Osteoblast (primary cell): Measurements from ENCODE around the gene BMP8A. TPM values are rescaled to one million over a fixed set of nuclear protein-coding genes. Genes with fewer than 3 reads are reported as not detected.

Source experiments
- DNase-seq: peaks from one replicate; pipeline ENCODE4 v3.0.0; 2011; ENCODE audit warnings: low spot score, mixed read lengths; ENCODE audit not compliant: insufficient read length; ENCODE audit errors: missing footprints
- H2AFZ ChIP-seq: 2 replicates; pipeline ENCODE4 v1.6.0; 2011; ENCODE audit warnings: mild to moderate bottlenecking, low read length
- H3K27ac ChIP-seq: 2 replicates; pipeline ENCODE4 v1.5.1; 2011; ENCODE audit warnings: mild to moderate bottlenecking, low read depth, low read length, moderate library complexity
- H3K27me3 ChIP-seq: 2 replicates; pipeline ENCODE4 v1.6.0; 2012; ENCODE audit warnings: mild to moderate bottlenecking, control low read depth, inconsistent platforms, low read length, moderate library complexity; ENCODE audit not compliant: insufficient read depth
- H3K36me3 ChIP-seq: 2 replicates; pipeline ENCODE4 v1.5.1; 2011; ENCODE audit warnings: mild to moderate bottlenecking, low read length, control low read depth, moderate library complexity; ENCODE audit not compliant: insufficient read depth
- H3K4me1 ChIP-seq: 2 replicates; pipeline ENCODE4 v1.5.1; 2011; ENCODE audit warnings: mild to moderate bottlenecking, low read length, control low read depth, moderate library complexity; ENCODE audit not compliant: insufficient read depth
- H3K4me2 ChIP-seq: 2 replicates; pipeline ENCODE4 v1.6.0; 2011; ENCODE audit warnings: mild to moderate bottlenecking, low read length; ENCODE audit not compliant: insufficient read depth
- H3K4me3 ChIP-seq: fragments of 200-600 bp; sonication (generic); 3 replicates; pipeline ENCODE4 v1.5.1; 2012; ENCODE audit warnings: mild to moderate bottlenecking, low read length, inconsistent platforms; ENCODE audit not compliant: insufficient read depth
- H3K79me2 ChIP-seq: 2 replicates; pipeline ENCODE4 v1.6.0; 2012; ENCODE audit warnings: mild to moderate bottlenecking, low read length, control low read depth, inconsistent platforms; ENCODE audit not compliant: insufficient read depth
- H3K9me3 ChIP-seq: 2 replicates; pipeline ENCODE4 v1.5.1; 2011; ENCODE audit warnings: low read depth, low read length, control low read depth
- H4K20me1 ChIP-seq: 2 replicates; pipeline ENCODE4 v1.6.0; 2012; ENCODE audit warnings: mild to moderate bottlenecking, low read length, control low read depth; ENCODE audit not compliant: insufficient read depth
- CTCF ChIP-seq: IDR thresholded peaks from 2 replicates; pipeline ENCODE4 v1.5.1; 2011; ENCODE audit warnings: mild to moderate bottlenecking, low read depth, low read length, moderate library complexity; ENCODE audit errors: extremely low read depth
- total RNA-seq: library from RNA; depleted of rRNA; stranded (reverse); fragments of >200 nt; gene quantifications from 2 replicates; pipeline ENCODE4 v1.2.3, GENCODE V29; 2012

Gene BMP8A
- total RNA-seq, 1 donor: 0.72 TPM

GRCh38 chr1:39478126-39478915 lies 13.1 kb upstream of the BMP8A start:
- H3K36me3 ChIP-seq: peaks cover 50% of the 10 kb centered on the region
- H2AFZ ChIP-seq: no peak overlapping the region
- no peak for TF ChIP-seq CTCF
- H3K27ac ChIP-seq: no peak overlapping the region
- H4K20me1 ChIP-seq: no peaks in the 10 kb centered on the region
- no peak for DNase-seq
- no peaks in the 10 kb centered on the region for H3K9me3 ChIP-seq
- no peaks in the 10 kb centered on the region for H3K4me1 ChIP-seq
- H3K4me2 ChIP-seq: no peak overlapping the region
- H3K27me3 ChIP-seq: no peaks in the 10 kb centered on the region
- H3K4me3 ChIP-seq: no peak overlapping the region
- no peaks in the 10 kb centered on the region for H3K79me2 ChIP-seq

- no peak for TF ChIP-seq CTCF
- Histone ChIP-seq H3K4me3 (no peak overlapping the region), H3K27me3 (no peaks in the 10 kb centered on the region), H4K20me1 (no peaks in the 10 kb centered on the region), H3K79me2 (no peaks in the 10 kb centered on the region), H3K27ac (no peak overlapping the region), H2AFZ (no peak overlapping the region), H3K9me3 (no peaks in the 10 kb centered on the region), H3K36me3 (peaks cover 56% of the 10 kb centered on the region), H3K4me1 (no peaks in the 10 kb centered on the region), H3K4me2 (no peak overlapping the region)
- no peak for DNase-seq
Measured at GRCh38 chr1:39481289-39481688, 10.1 kb upstream of the BMP8A start.

- no peaks in the 10 kb centered on the region for H3K79me2 ChIP-seq
- TF ChIP-seq CTCF: no peak
- no peaks in the 10 kb centered on the region for H3K9me3 ChIP-seq
- H3K4me2 ChIP-seq: no peak overlapping the region
- H2AFZ ChIP-seq: no peak overlapping the region
- peaks cover 76% of the 10 kb centered on the region for H3K36me3 ChIP-seq
- no peak overlapping the region for H3K27ac ChIP-seq
- no peak for DNase-seq
- H3K27me3 ChIP-seq: no peaks in the 10 kb centered on the region
- no peaks in the 10 kb centered on the region for H3K4me1 ChIP-seq
- H3K4me3 ChIP-seq: no peak overlapping the region
- H4K20me1 ChIP-seq: peaks cover 4% of the 10 kb centered on the region
Measured at GRCh38 chr1:39483276-39483675, 8.2 kb upstream of the BMP8A start.

GRCh38 chr1:39484564-39484963 lies 6.9 kb upstream of the BMP8A start:
- H3K4me3 ChIP-seq: no peak overlapping the region
- H3K36me3 ChIP-seq: peaks cover 72% of the 10 kb centered on the region
- no peaks in the 10 kb centered on the region for H3K79me2 ChIP-seq
- H3K4me2 ChIP-seq: no peak overlapping the region
- DNase-seq: peak; percentile 42
- TF ChIP-seq CTCF: no peak
- H3K9me3 ChIP-seq: no peaks in the 10 kb centered on the region
- H2AFZ ChIP-seq: no peak overlapping the region
- peaks cover 6% of the 10 kb centered on the region for H4K20me1 ChIP-seq
- no peaks in the 10 kb centered on the region for H3K27me3 ChIP-seq
- no peak overlapping the region for H3K27ac ChIP-seq
- H3K4me1 ChIP-seq: no peaks in the 10 kb centered on the region
